HG02981 (cell line): Measurements from ENCODE around the gene PRRG4.
"Not testable (repeated sequence)": the region's sequence is repeated elsewhere in the genome, so short reads cannot be mapped to it uniquely, and the experiment has no call there.

Source experiments
- ATAC-seq: cut with Tn5 transposase; IDR thresholded peaks from one replicate; pipeline ENCODE4 v1.9.1; 2021; ENCODE audit warnings: mild to moderate bottlenecking, moderate library complexity; ENCODE audit not compliant: unreplicated experiment

PRRG4 gene

GRCh38 chr11:32829680-32830412 lies at the start of gene PRRG4:
Gene PRRG4, plus strand, starts transcription at chr11:32829927. Its CDS starts 603 bp downstream, at chr11:32830530.
- peak; percentile 66 for ATAC-seq

- ATAC-seq = not testable (repeated sequence)
These were observed 48.9 kb upstream of the PRRG4 start for GRCh38 chr11:32780839-32781238.

- ATAC-seq = no peak
These were observed 48.0 kb upstream of the PRRG4 start for GRCh38 chr11:32781721-32782120.

DNA sequence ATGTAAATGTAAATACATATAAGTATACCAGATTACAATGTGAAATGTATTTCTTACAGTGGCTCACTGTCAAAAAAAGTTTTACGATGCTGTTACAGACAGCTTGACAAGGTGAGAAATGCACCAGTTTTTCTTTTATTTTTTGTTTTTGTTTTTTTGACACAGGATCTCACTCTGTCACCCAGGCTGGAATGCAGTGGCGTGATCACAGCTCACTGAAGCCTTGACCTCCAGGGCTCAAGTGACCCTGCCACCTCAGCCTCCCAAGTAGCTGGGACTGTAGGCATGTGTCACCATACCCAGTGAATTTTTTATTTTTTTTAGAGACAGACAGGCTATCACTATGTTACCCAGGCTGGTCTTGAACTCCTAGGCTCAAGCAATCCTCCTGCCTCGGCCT lies 44.5 kb upstream of the PRRG4 start:
- ATAC-seq = no peak

DNA sequence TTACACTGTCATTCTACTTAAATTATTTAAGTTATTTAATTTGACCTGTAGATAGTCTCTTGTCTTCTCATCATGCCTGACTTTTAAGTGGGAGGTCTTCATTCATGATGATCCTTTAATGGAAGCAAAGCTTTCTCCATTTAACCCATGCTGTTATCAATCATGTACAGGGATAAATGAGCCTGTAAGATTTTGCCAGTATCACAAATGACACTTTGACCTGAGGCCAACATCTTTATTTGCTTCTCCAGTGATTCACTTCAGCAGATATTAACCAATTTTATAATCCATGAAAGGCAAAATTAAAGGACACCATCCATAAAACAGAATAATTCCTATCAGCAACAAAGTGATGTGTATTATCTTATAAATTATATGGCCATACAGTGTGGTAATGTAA lies 42.9 kb upstream of the PRRG4 start:
- ATAC-seq = no peak

DNA sequence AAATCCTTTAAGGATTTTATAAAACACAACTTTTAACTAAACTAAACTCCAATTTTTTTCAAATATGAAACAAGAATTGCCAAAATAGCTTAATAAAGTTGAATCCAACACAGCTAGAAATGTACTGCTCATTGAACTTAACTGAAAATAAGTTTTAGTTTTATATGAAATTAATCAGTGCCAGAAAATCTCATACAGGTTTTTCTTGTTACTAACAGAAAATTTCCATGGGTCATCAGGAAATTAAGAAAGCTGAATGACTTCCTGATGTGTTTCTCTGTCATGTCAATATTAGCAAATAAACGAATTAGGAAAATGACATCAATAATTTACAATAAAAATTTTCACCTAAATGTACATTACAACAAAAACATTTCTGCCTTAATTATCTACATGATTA lies 38.8 kb upstream of the PRRG4 start:
- ATAC-seq = no peak

- peak; percentile 16 for ATAC-seq
These were observed 37.4 kb upstream of the PRRG4 start for GRCh38 chr11:32792111-32792947.

- ATAC-seq = peak; percentile 78
These were observed 36.7 kb upstream of the PRRG4 start for GRCh38 chr11:32792948-32793475.

- no peak for ATAC-seq
These were observed 35.3 kb upstream of the PRRG4 start, which contains the start of gene CCDC73 for GRCh38 chr11:32794439-32794838. Gene CCDC73, minus strand, starts transcription at chr11:32794662. Its CDS starts 34,419 bp downstream, at chr11:32760243.

GRCh38 chr11:32796425-32796824 lies 33.3 kb upstream of the PRRG4 start:
- ATAC-seq = no peak

DNA sequence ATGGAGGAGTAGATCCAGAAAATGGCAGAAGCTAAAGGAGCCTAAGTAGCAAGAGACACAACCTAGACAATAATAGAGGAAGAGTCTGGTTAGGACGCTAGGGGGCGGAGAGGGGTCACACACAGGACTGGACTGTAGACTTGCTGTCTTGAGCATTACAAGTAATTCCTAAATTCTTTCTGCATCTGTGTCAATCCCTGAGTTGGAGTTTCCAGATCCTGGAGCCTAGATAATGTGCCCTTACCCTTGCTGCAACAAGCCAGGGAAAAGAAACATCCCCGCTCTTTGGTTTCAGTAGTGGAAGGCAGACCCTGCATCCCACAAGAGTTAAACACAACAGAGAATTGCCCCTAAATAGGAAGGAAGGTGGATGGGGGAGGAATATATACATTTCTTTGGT lies 20.4 kb upstream of the PRRG4 start:
- peak; percentile 97 for ATAC-seq

DNA sequence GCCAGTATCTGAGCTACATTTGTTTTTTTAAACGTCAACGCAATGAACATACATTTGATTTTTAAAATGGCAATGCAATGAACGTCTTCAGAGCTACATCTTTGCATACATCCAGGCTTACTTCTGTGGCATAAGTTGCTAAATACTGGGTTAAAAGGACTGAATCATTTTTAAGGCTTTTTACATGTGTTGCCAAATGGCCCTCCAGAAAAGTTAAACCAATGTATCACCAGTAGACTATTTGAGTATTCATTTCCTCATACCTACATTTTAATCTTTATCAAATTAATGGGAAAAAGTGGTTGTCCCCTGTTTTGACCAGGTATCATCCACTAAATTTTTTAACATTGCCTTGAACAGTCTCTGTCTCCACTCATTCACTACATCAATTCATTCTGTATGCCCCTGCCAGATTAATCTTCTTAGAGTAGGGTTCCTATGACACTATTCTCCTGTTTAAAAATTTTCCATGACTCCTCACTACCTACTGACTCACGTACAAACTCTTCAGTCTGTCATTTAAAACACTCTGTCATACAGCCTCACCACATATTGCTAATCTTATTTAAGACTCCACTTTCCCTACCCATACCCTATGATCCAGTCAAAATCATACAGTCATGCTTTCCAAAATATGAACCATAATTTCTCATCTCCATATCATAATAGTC lies 12.4 kb upstream of the PRRG4 start:
- ATAC-seq = no peak

DNA sequence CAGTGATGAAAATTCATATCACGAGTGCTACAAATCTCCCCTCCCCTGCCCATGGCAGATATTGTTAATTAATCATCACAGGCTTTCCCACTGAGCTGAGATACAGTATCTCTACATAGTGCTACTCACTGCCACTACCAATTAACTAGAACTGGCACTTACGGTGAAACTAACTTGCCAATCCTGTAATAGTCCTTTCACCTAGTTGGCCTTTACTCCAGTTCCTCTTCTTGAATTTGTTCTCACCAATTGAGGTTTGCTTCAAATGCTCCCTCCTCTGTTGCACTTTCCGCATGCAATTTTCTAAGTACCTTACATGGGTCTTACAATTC lies 11.9 kb upstream of the PRRG4 start:
- no peak for ATAC-seq

- ATAC-seq = no peak
These were observed 10.5 kb upstream of the PRRG4 start for GRCh38 chr11:32819187-32819586.

- ATAC-seq = no peak
These were observed 9.2 kb upstream of the PRRG4 start for GRCh38 chr11:32820497-32820896.

DNA sequence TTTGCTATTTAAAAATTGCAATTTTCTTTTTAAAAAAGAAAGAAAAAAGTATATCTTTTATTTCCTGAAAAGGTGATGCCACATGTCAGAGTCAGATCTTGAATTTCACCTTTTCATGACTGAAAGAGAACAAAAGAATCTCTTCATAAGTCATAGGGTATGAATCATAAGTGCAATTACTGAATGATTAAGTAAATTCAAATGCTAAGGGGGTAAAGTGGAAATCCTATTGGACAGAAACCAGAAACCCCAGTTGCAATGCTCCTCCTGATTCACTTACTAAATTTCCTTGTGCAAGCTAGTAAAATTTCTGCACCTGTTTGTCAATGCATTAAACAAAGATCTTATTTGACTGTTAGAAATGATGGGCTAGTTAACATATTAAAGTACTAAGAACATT lies 8.2 kb upstream of the PRRG4 start:
- no peak for ATAC-seq

- ATAC-seq = no peak
These were observed 7.7 kb upstream of the PRRG4 start for GRCh38 chr11:32821917-32822560.

DNA sequence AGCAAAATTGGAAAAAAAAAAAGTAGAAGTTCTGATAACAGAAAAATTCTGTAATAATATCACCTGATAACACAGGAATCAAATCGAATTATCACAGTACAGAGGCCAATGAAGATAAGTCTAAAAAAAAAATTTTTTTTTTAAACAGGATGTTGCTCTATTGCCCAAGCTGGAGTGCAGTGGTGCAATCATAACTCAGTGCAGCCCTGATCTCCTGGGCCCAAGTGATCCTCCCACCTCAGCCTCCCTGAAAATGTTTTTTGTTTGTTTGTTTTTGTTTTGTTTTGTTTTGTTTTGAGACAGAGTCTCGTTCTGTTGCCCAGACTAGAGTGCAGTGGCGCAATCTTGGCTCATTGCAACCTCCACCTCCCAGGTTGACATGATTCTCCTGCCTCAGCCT lies 6.1 kb upstream of the PRRG4 start:
- not testable (repeated sequence) for ATAC-seq

DNA sequence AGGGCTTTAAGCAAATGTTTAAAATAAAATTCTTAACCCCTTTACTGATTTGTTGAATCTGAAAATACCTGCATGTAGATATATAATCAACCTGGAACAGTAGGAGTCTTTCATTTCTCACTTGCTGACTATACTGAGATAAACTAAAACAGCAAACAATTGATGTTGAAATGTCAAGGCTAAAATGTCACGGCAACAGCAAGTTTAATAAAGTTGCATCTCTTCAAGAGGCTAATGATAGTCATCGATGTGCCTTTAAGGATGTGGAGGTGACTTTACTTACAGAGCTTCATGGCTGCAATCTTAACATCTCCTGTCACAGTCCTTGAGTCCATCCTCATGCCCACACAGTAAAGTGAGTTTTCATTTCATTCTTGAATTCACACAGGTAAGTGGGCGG lies 3.6 kb upstream of the PRRG4 start:
- ATAC-seq = no peak

DNA sequence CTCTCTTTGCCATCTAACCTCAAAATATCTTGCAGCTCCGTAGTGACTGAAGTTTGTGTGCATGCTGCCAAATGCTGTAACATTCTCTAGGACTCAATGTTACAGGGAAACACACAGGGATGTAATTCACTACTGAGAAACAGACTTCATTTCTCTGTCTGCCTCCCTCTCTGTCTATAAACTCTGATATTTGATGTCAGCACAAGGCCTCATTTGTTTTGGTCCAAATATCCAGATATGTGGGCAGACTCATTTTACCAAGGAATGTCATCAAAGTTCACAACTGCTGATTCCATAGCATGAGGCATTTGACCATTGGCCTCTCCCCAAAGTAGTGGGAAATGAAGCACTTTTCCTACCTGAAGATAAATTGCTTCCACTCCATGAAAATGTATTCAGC lies 2.5 kb upstream of the PRRG4 start:
- ATAC-seq = no peak

GRCh38 chr11:32829157-32829679 lies 509 bp upstream of the PRRG4 start:
- peak; percentile 40 for ATAC-seq
